Measurements from ENCODE around the gene WNT7A.

Gene WNT7A

GRCh38 chr3:13869761-13870343 lies 10.0 kb downstream of the WNT7A start:
- Histone ChIP-seq H3K27me3 (ENCODE audit: control insufficient read depth, insufficient read depth, low read length) (peaks cover 6% of the 10 kb centered on the region), H3K4me3 (ENCODE audit: low read length) (no peak overlapping the region), H3K4me1 (ENCODE audit: control insufficient read depth, insufficient read depth, low read length) (no peaks in the 10 kb centered on the region), H3K9ac (ENCODE audit: low read length) (no peak overlapping the region), H3K36me3 (ENCODE audit: control insufficient read depth, insufficient read depth, low read length) (no peaks in the 10 kb centered on the region), H3K9me3 (ENCODE audit: control insufficient read depth, low read length) (no peaks in the 10 kb centered on the region)

GRCh38 chr3:13868844-13869724 lies 10.8 kb downstream of the WNT7A start:
- Histone ChIP-seq H3K4me1 (ENCODE audit: control insufficient read depth, insufficient read depth, low read length) (no peaks in the 10 kb centered on the region), H3K9me3 (ENCODE audit: control insufficient read depth, low read length) (no peaks in the 10 kb centered on the region)

GRCh38 chr3:13867732-13868131 lies 12.1 kb downstream of the WNT7A start:
- H3K9me3 ChIP-seq (ENCODE audit: control insufficient read depth, low read length), result no peaks in the 10 kb centered on the region
- H3K9ac ChIP-seq (ENCODE audit: low read length), result no peak overlapping the region
- H3K36me3 ChIP-seq (ENCODE audit: control insufficient read depth, insufficient read depth, low read length), result no peaks in the 10 kb centered on the region
- no peak overlapping the region for H3K4me3 ChIP-seq (ENCODE audit: low read length)
- peaks cover 7% of the 10 kb centered on the region for H3K27me3 ChIP-seq (ENCODE audit: control insufficient read depth, insufficient read depth, low read length)
- H3K4me1 ChIP-seq (ENCODE audit: control insufficient read depth, insufficient read depth, low read length), result no peaks in the 10 kb centered on the region

More at GRCh38 chr3:13868844-13869724, 10.8 kb downstream of the WNT7A start:
- no peak overlapping the region for H3K4me3 ChIP-seq (ENCODE audit: low read length)
- peaks cover 6% of the 10 kb centered on the region for H3K27me3 ChIP-seq (ENCODE audit: control insufficient read depth, insufficient read depth, low read length)
- H3K9ac ChIP-seq (ENCODE audit: low read length), result no peak overlapping the region
- no peaks in the 10 kb centered on the region for H3K36me3 ChIP-seq (ENCODE audit: control insufficient read depth, insufficient read depth, low read length)

- no peak overlapping the region for H3K4me3 ChIP-seq (ENCODE audit: low read length)
- peaks cover 18% of the 10 kb centered on the region for H3K27me3 ChIP-seq (ENCODE audit: control insufficient read depth, insufficient read depth, low read length)
- H3K9me3 ChIP-seq (ENCODE audit: control insufficient read depth, low read length), result no peaks in the 10 kb centered on the region
- no peaks in the 10 kb centered on the region for H3K36me3 ChIP-seq (ENCODE audit: control insufficient read depth, insufficient read depth, low read length)
- H3K4me1 ChIP-seq (ENCODE audit: control insufficient read depth, insufficient read depth, low read length), result no peaks in the 10 kb centered on the region
- H3K9ac ChIP-seq (ENCODE audit: low read length), result no peak overlapping the region
These were observed 13.6 kb downstream of the WNT7A start for GRCh38 chr3:13866041-13866965.

GRCh38 chr3:13865581-13865980 lies 14.3 kb downstream of the WNT7A start:
- H3K27me3 ChIP-seq (ENCODE audit: control insufficient read depth, insufficient read depth, low read length), result peaks cover 23% of the 10 kb centered on the region
- H3K9ac ChIP-seq (ENCODE audit: low read length), result no peak overlapping the region
- H3K36me3 ChIP-seq (ENCODE audit: control insufficient read depth, insufficient read depth, low read length), result no peaks in the 10 kb centered on the region
- no peaks in the 10 kb centered on the region for H3K4me1 ChIP-seq (ENCODE audit: control insufficient read depth, insufficient read depth, low read length)
- H3K4me3 ChIP-seq (ENCODE audit: low read length), result no peak overlapping the region
- H3K9me3 ChIP-seq (ENCODE audit: control insufficient read depth, low read length), result no peaks in the 10 kb centered on the region

- peaks cover 24% of the 10 kb centered on the region for H3K27me3 ChIP-seq (ENCODE audit: control insufficient read depth, insufficient read depth, low read length)
These were observed 14.8 kb downstream of the WNT7A start for GRCh38 chr3:13865106-13865505.

GRCh38 chr3:13863965-13864595 lies 15.8 kb downstream of the WNT7A start:
- no peak overlapping the region for H3K9ac ChIP-seq (ENCODE audit: low read length)
- H3K27me3 ChIP-seq (ENCODE audit: control insufficient read depth, insufficient read depth, low read length), result peaks cover 24% of the 10 kb centered on the region
- no peaks in the 10 kb centered on the region for H3K4me1 ChIP-seq (ENCODE audit: control insufficient read depth, insufficient read depth, low read length)
- no peaks in the 10 kb centered on the region for H3K9me3 ChIP-seq (ENCODE audit: control insufficient read depth, low read length)
- H3K36me3 ChIP-seq (ENCODE audit: control insufficient read depth, insufficient read depth, low read length), result no peaks in the 10 kb centered on the region
- H3K4me3 ChIP-seq (ENCODE audit: low read length), result no peak overlapping the region

More at GRCh38 chr3:13865106-13865505, 14.8 kb downstream of the WNT7A start:
- no peak overlapping the region for H3K9ac ChIP-seq (ENCODE audit: low read length)
- H3K4me1 ChIP-seq (ENCODE audit: control insufficient read depth, insufficient read depth, low read length), result no peaks in the 10 kb centered on the region
- H3K9me3 ChIP-seq (ENCODE audit: control insufficient read depth, low read length), result no peaks in the 10 kb centered on the region
- H3K4me3 ChIP-seq (ENCODE audit: low read length), result no peak overlapping the region
- no peaks in the 10 kb centered on the region for H3K36me3 ChIP-seq (ENCODE audit: control insufficient read depth, insufficient read depth, low read length)

- Histone ChIP-seq H3K36me3 (ENCODE audit: control insufficient read depth, insufficient read depth, low read length) (no peaks in the 10 kb centered on the region), H3K27me3 (ENCODE audit: control insufficient read depth, insufficient read depth, low read length) (peaks cover 26% of the 10 kb centered on the region), H3K9me3 (ENCODE audit: control insufficient read depth, low read length) (no peaks in the 10 kb centered on the region), H3K4me1 (ENCODE audit: control insufficient read depth, insufficient read depth, low read length) (no peaks in the 10 kb centered on the region), H3K4me3 (ENCODE audit: low read length) (no peak overlapping the region), H3K9ac (ENCODE audit: low read length) (no peak overlapping the region)
These were observed 16.4 kb downstream of the WNT7A start for GRCh38 chr3:13863382-13863952.

GRCh38 chr3:13861461-13861860 lies 18.4 kb downstream of the WNT7A start:
- no peak overlapping the region for H3K4me3 ChIP-seq (ENCODE audit: low read length)
- peaks cover 41% of the 10 kb centered on the region for H3K27me3 ChIP-seq (ENCODE audit: control insufficient read depth, insufficient read depth, low read length)
- no peaks in the 10 kb centered on the region for H3K4me1 ChIP-seq (ENCODE audit: control insufficient read depth, insufficient read depth, low read length)

GRCh38 chr3:13860001-13860400 lies 19.9 kb downstream of the WNT7A start:
- Histone ChIP-seq H3K27me3 (ENCODE audit: control insufficient read depth, insufficient read depth, low read length) (peaks cover 36% of the 10 kb centered on the region), H3K4me1 (ENCODE audit: control insufficient read depth, insufficient read depth, low read length) (no peaks in the 10 kb centered on the region)

More at GRCh38 chr3:13861461-13861860, 18.4 kb downstream of the WNT7A start:
- H3K9me3 ChIP-seq (ENCODE audit: control insufficient read depth, low read length), result no peaks in the 10 kb centered on the region
- no peak overlapping the region for H3K9ac ChIP-seq (ENCODE audit: low read length)
- H3K36me3 ChIP-seq (ENCODE audit: control insufficient read depth, insufficient read depth, low read length), result no peaks in the 10 kb centered on the region

GRCh38 chr3:13858768-13859520 lies 20.9 kb downstream of the WNT7A start:
- no peak overlapping the region for H3K4me3 ChIP-seq (ENCODE audit: low read length)
- H3K27me3 ChIP-seq (ENCODE audit: control insufficient read depth, insufficient read depth, low read length), result peaks cover 36% of the 10 kb centered on the region
- H3K4me1 ChIP-seq (ENCODE audit: control insufficient read depth, insufficient read depth, low read length), result no peaks in the 10 kb centered on the region
- no peaks in the 10 kb centered on the region for H3K36me3 ChIP-seq (ENCODE audit: control insufficient read depth, insufficient read depth, low read length)
- no peaks in the 10 kb centered on the region for H3K9me3 ChIP-seq (ENCODE audit: control insufficient read depth, low read length)
- H3K9ac ChIP-seq (ENCODE audit: low read length), result no peak overlapping the region

More at GRCh38 chr3:13860001-13860400, 19.9 kb downstream of the WNT7A start:
- Histone ChIP-seq H3K4me3 (ENCODE audit: low read length) (no peak overlapping the region), H3K9ac (ENCODE audit: low read length) (no peak overlapping the region), H3K9me3 (ENCODE audit: control insufficient read depth, low read length) (no peaks in the 10 kb centered on the region), H3K36me3 (ENCODE audit: control insufficient read depth, insufficient read depth, low read length) (no peaks in the 10 kb centered on the region)

Data from mucosa of stomach (tissue), 1 donor.